Left lung (tissue), 10 donors: ENCODE results near the gene SLC39A12. TPM values are rescaled to one million over a fixed set of nuclear protein-coding genes. Genes with fewer than 3 reads are reported as not detected.

Source experiments
- ATAC-seq: fragments of 200-7000 bp; cut with Tn5 transposase; one replicate; pipeline ENCODE4 v1.9.1; 2020; ENCODE audit warnings: moderate library complexity
- DNase-seq, 4 donors: peaks; one replicate each; pipeline ENCODE4 v3.0.0-alpha.2; 2013 to 2020
- H3K27ac ChIP-seq, 2 donors: fragments of 200-600 bp; sonication (generic) in 1 of 2; one replicate each; pipeline versions ENCODE4 v1.5.0 to v1.8.0; 2020 to 2021
- H3K27me3 ChIP-seq, 2 donors: fragments of 200-600 bp; sonication (generic) in 1 of 2; one replicate each; pipeline versions ENCODE4 v1.5.0 to v1.8.0; 2020 to 2021
- H3K36me3 ChIP-seq, 2 donors: fragments of 200-600 bp; sonication (generic) in 1 of 2; one replicate each; pipeline versions ENCODE4 v1.5.0 to v1.8.0; 2020 to 2021
- H3K4me1 ChIP-seq, 2 donors: fragments of 200-600 bp; one replicate each; pipeline ENCODE4 v1.8.0; 2021
- H3K4me3 ChIP-seq, 2 donors: fragments of 200-600 bp; sonication (generic) in 1 of 2; one replicate each; pipeline versions ENCODE4 v1.5.0 to v1.8.0; 2020 to 2021; ENCODE audit warnings: mild to moderate bottlenecking in 1 of 2
- H3K9me3 ChIP-seq, 2 donors: fragments of 200-600 bp; sonication (generic) in 1 of 2; one replicate each; pipeline versions ENCODE4 v1.5.0 to v1.8.0; 2020 to 2021
- CTCF ChIP-seq, 2 donors: fragments of 200-600 bp; sonication (generic) in 1 of 2; IDR thresholded peaks; one replicate each; pipeline versions ENCODE4 v1.5.0 to v1.8.0; 2021; ENCODE audit warnings: antibody characterized with exemption in 2 of 2
- intact Hi-C, 2 donors: fragments of 100-400 bp; cut with DNase I; formaldehyde crosslinking; loops; one replicate each; pipeline versions ENCODE4 v1.11.2 to v1.14.2; 2022
- polyA plus RNA-seq, 6 donors: library from polyadenylated mRNA; unstranded; fragments of 120-200 nt; gene quantifications; one replicate each; pipeline ENCODE4 v1.2.1, GENCODE V29; 2013; ENCODE audit not compliant: insufficient read length in 6 of 6
- total RNA-seq, 2 donors: library from RNA; stranded (reverse); fragmentation: NEBNext Ultra II Directional; extraction: Animal tissue kit (Norgen Biotek cat#: 25700); gene quantifications; one replicate each; pipeline ENCODE4 v1.2.1, GENCODE V29; 2021
- donor health status: DM: no; HTN: yes; CAD: no.
- donor health status: DM: no; HTN: no; CAD: no.

The SLC39A12 gene
- total and polyA plus RNA-seq, 8 donors, result 0.07 to 0.31 (median 0.13) TPM; not detected in 3

DNA sequence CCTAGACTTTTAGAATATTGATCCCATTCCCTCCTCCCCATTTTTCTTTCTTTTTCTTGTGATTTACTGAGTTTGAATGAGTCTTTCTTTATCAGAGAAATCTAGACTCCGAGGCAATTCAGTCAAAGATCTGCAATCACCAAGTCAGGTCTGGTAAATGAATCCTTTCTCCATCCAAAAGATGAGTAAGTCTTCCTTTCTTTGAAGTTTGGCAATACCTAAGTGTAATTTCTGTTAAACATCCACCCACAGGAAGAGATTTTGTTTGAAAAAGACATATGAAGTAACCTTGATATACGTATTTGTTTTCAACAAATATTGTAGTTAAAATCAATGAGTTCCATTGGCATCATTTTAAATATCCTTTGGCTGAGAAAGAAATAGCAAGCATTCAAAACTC lies 58.3 kb downstream of the SLC39A12 start:
- Histone ChIP-seq H3K27me3 (no peaks in the 10 kb centered on the region), H3K27ac (no peak overlapping the region), H3K4me1 (no peaks in the 10 kb centered on the region), H3K4me3 (no peak overlapping the region), H3K9me3 (no peaks in the 10 kb centered on the region), H3K36me3 (no peaks in the 10 kb centered on the region)
- no peak for ATAC-seq
- TF ChIP-seq CTCF (IDR thresholded peaks at IDR 0.05), result no peak
- intact Hi-C loops, result no loop called here
- no peak for DNase-seq

DNA sequence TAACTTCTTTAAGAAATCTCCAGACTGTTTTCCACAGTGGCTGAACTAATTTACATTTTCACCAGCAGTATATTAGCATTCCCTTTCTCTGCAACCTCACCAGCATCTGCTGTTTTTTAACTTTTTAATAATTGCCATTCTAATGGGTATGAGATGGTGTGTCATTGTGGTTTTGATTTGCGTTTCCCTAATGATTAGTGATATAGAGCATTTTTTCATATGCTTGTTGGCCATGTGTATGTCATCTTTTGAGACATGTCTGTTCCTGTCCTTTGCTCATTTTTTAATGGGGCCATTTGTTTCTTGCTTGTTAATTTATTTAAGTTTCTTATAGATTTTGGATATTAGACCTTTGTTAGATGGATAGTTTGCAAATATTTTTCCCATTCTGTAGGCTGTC lies 68.8 kb downstream of the SLC39A12 start:
- Histone ChIP-seq H3K27me3 (no peaks in the 10 kb centered on the region), H3K4me1 (no peaks in the 10 kb centered on the region), H3K4me3 (no peak overlapping the region), H3K27ac (no peak overlapping the region), H3K9me3 (peaks cover 0 to 29% of the 10 kb centered on the region in 2 donors), H3K36me3 (no peaks in the 10 kb centered on the region)
- intact Hi-C loops, result no loop called here
- no peak for DNase-seq
- ATAC-seq, result no peak
- no peak for TF ChIP-seq CTCF (IDR thresholded peaks at IDR 0.05)

DNA sequence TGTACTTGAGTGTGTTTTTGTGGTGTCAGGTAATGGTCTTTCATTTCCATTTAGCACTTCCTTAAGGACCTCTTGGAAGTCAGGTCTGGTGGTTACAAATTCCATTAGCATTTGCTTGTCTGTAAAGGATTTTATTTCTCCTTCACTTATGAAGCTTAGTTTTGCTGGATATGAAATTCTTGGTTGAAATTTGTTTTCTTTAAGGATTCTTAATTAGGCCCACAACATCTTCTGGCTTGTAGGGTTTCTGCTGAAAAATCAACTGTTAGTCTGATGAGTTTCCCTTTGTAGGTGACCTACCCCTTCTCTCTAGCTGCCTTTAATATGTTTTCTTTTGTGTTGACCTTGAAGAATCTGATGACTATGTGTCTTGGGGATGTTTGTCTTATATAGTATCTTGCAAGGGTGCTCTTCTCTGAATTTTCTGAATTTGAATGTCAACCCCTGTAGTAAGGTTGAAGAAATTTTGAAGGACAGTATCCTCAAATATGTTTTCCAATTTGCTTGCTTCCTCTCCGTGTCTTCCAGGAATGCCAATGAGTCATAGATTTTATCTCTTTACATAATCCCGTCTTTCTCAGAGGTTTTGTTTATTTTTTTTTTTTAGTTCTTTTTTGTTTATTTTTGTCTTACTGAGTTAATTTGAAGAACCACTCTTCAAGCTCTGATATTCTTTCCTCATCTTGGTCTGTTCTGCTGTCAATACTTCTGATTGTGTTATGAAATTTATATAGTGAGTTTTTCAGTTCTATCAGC lies 70.2 kb downstream of the SLC39A12 start:
- H3K27me3 ChIP-seq, result no peaks in the 10 kb centered on the region
- H3K27ac ChIP-seq, result no peak overlapping the region
- no peak for TF ChIP-seq CTCF (IDR thresholded peaks at IDR 0.05)
- H3K36me3 ChIP-seq, result no peaks in the 10 kb centered on the region
- intact Hi-C loops, result no loop called here
- H3K4me3 ChIP-seq, result no peak overlapping the region
- DNase-seq (no peak), ATAC-seq (no peak)
- H3K4me1 ChIP-seq, result no peaks in the 10 kb centered on the region
- peaks cover 0 to 29% of the 10 kb centered on the region in 2 donors for H3K9me3 ChIP-seq

DNA sequence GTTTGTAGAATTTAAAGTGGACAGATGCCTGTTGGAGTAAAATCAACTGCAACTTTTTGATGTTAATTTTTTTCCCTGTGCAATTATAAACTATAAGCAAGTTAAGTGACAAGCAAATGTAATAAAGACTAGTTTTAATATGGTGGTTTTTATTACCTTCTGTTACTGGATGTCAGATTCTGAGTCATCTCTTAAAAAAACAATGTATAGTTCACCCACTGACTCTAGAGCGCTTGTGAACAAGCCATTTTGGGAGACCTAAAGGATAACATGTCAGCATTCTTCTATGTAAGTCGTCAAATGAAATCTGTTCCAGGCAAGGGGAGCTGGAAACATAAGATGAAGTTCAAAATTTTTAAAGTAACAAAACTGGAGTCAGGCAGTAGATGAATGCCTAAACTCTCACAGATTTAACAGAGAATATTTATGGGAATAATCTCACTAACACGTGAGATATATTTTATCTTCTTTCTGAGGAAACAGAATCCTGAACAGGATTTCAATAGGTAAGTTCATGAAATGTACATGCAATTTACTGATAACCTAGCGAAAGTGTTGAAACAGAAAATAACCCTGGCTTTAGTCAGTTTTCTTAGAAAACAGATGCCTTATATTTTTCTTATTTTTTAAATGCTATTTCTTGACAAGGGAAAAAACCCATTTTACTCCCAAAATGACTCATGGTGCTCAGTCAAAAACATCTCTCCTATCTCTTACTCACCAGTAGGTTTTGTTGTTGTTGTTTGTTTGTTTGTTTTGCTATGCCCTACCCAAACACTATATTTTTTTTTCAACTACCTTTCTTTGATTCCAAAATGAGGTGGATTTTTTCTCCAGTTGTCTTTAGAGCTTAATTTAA lies 91.7 kb downstream of the SLC39A12 start:
- no peak overlapping the region for H3K4me3 ChIP-seq
- no peak for TF ChIP-seq CTCF (IDR thresholded peaks at IDR 0.05)
- DNase-seq, result no peak
- no peaks in the 10 kb centered on the region for H3K4me1 ChIP-seq
- no peaks in the 10 kb centered on the region for H3K9me3 ChIP-seq
- no peaks in the 10 kb centered on the region for H3K27me3 ChIP-seq
- no peak for ATAC-seq
- H3K27ac ChIP-seq, result no peak overlapping the region
- intact Hi-C loops, result no loop called here
- no peaks in the 10 kb centered on the region for H3K36me3 ChIP-seq
